Articular chondrocyte of knee joint (primary cell): ENCODE data around the gene MRFAP1L1. TPM values are rescaled to one million over a fixed set of nuclear protein-coding genes. Genes with fewer than 3 reads are reported as not detected.

Experiments used
- total RNA-seq: library from RNA; depleted of rRNA; stranded (reverse); fragments of >200 nt; gene quantifications from 2 replicates; pipeline ENCODE4 v1.2.3, GENCODE V29; 2012

The MRFAP1L1 gene
- 48.0 and 66.9 TPM in 2 replicates for total RNA-seq

GRCh38 chr4:6709230-6710114, at the start of gene MRFAP1L1:
Gene MRFAP1L1 (minus strand): TSS chr4:6709865. CDS start chr4:6709629, 236 bp downstream.

GRCh38 chr4:6716018-6716911, 6.6 kb upstream of the MRFAP1L1 start, which contains the start of gene BLOC1S4:
Gene BLOC1S4 (plus strand): TSS chr4:6716174. CDS start chr4:6716210, 36 bp downstream.

GRCh38 chr4:6693231-6694176, 16.2 kb downstream of the MRFAP1L1 start, which contains the start of gene S100P:
Gene S100P (plus strand): TSS chr4:6693878. CDS start chr4:6693933, 55 bp downstream.

Other genes starting within 250 kb of the MRFAP1L1 start
- under 0.01 and 0.13 TPM in 2 replicates for gene PPP2R2C, start 237.3 kb downstream of the MRFAP1L1 start, total RNA-seq
- 19.9 and 25.7 TPM in 2 replicates for gene MAN2B2, start 134.7 kb downstream of the MRFAP1L1 start, total RNA-seq
- gene MRFAP1, start 69.2 kb downstream of the MRFAP1L1 start, total RNA-seq = 165 and 185 TPM in 2 replicates
- 0.13 TPM in 1 of 2 replicates, not detected in the other for gene S100P, start 16.0 kb downstream of the MRFAP1L1 start, total RNA-seq
- gene BLOC1S4, start 6.3 kb upstream of the MRFAP1L1 start, total RNA-seq = 9.1 and 9.4 TPM in 2 replicates
- gene KIAA0232, start 72.9 kb upstream of the MRFAP1L1 start, total RNA-seq = 19.7 and 30.3 TPM in 2 replicates
- gene TBC1D14, start 200.0 kb upstream of the MRFAP1L1 start, total RNA-seq = 33.7 and 37.2 TPM in 2 replicates